KMS-11 (cell line): ENCODE results near the gene DBH.

ENCODE experiments used
- H2AFZ ChIP-seq: fragments of 200-600 bp; sonication (generic); 2 replicates; pipeline ENCODE4 v1.6.1; 2016; ENCODE audit warnings: antibody characterized with exemption, mixed run types, low read depth
- H3K27ac ChIP-seq: fragments of 200-600 bp; sonication (generic); 2 replicates; pipeline ENCODE4 v1.6.1; 2016; ENCODE audit warnings: mild to moderate bottlenecking, mixed run types
- H3K27me3 ChIP-seq: fragments of 200-600 bp; sonication (generic); 2 replicates; pipeline ENCODE4 v1.6.1; 2017; ENCODE audit warnings: mild to moderate bottlenecking, low read depth, mixed run types, moderate library complexity; ENCODE audit not compliant: insufficient read depth
- H3K36me3 ChIP-seq: fragments of 200-600 bp; sonication (generic); 2 replicates; pipeline ENCODE4 v1.6.1; 2017; ENCODE audit warnings: mild to moderate bottlenecking, mixed run types; ENCODE audit not compliant: insufficient read depth
- H3K4me1 ChIP-seq: fragments of 200-600 bp; sonication (generic); 2 replicates; pipeline ENCODE4 v1.6.1; 2016; ENCODE audit warnings: mild to moderate bottlenecking, low read depth, mixed run types; ENCODE audit not compliant: poor library complexity, severe bottlenecking
- H3K4me2 ChIP-seq: fragments of 200-600 bp; sonication (generic); 2 replicates; pipeline ENCODE4 v1.7.0; 2016; ENCODE audit warnings: mild to moderate bottlenecking, mixed run types
- H3K4me3 ChIP-seq: fragments of 200-600 bp; sonication (generic); IDR thresholded peaks from 2 replicates; pipeline ENCODE4 v1.6.1; 2017; ENCODE audit warnings: low read depth, low read length, mixed read lengths; ENCODE audit not compliant: insufficient read depth
- H3K79me2 ChIP-seq: fragments of 200-600 bp; sonication (generic); 2 replicates; pipeline ENCODE4 v1.6.1; 2016; ENCODE audit warnings: low read depth, mixed run types; ENCODE audit not compliant: insufficient read depth
- H3K9ac ChIP-seq: fragments of 200-600 bp; sonication (generic); 2 replicates; pipeline ENCODE4 v1.6.1; 2016; ENCODE audit warnings: mild to moderate bottlenecking, mixed run types
- H4K20me1 ChIP-seq: fragments of 200-600 bp; sonication (generic); 2 replicates; pipeline ENCODE4 v1.6.1; 2016; ENCODE audit warnings: mild to moderate bottlenecking, mixed run types; ENCODE audit not compliant: insufficient read depth
- TF ChIP-seq, protein P1 (sequence below): fragments of 200-600 bp; sonication (generic); conservative IDR thresholded peaks from 2 replicates; pipeline ENCODE4 v1.6.1; 2017; ENCODE audit warnings: low read depth, mild to moderate bottlenecking, antibody characterized with exemption, low read length, moderate library complexity, mixed read lengths

The DBH gene

DNA sequence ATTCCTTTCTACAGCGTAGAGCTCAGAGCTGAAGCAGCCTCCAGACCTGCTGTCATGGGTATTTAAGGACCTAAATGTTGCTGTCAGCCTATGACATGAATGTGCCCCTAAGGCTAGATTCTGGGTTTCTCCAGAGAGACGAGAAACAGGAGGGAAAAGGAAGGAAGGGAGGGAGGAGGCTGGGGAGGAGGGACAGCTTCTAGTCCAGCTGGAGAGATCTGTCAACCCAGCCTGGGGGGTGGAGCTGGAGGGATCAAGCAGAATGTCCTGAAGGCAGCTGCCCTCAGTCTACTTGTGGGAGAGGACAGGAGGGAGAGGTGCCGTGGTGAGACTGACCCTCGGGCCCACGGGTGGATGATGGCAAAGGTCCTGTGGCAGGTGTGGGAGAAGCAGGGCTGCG, 1.1 kb upstream of the DBH start:
- Histone ChIP-seq H4K20me1 (no peaks in the 10 kb centered on the region), H3K27me3 (peaks cover 46% of the 10 kb centered on the region), H3K79me2 (no peaks in the 10 kb centered on the region), H3K9ac (no peak overlapping the region), H3K36me3 (no peaks in the 10 kb centered on the region), H3K4me1 (no peaks in the 10 kb centered on the region), H2AFZ (no peak overlapping the region), H3K27ac (no peak overlapping the region), H3K4me2 (no peak overlapping the region), H3K4me3 (no peak overlapping the region)
- TF ChIP-seq, protein P1, sequence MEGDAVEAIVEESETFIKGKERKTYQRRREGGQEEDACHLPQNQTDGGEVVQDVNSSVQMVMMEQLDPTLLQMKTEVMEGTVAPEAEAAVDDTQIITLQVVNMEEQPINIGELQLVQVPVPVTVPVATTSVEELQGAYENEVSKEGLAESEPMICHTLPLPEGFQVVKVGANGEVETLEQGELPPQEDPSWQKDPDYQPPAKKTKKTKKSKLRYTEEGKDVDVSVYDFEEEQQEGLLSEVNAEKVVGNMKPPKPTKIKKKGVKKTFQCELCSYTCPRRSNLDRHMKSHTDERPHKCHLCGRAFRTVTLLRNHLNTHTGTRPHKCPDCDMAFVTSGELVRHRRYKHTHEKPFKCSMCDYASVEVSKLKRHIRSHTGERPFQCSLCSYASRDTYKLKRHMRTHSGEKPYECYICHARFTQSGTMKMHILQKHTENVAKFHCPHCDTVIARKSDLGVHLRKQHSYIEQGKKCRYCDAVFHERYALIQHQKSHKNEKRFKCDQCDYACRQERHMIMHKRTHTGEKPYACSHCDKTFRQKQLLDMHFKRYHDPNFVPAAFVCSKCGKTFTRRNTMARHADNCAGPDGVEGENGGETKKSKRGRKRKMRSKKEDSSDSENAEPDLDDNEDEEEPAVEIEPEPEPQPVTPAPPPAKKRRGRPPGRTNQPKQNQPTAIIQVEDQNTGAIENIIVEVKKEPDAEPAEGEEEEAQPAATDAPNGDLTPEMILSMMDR, result no peak

DNA sequence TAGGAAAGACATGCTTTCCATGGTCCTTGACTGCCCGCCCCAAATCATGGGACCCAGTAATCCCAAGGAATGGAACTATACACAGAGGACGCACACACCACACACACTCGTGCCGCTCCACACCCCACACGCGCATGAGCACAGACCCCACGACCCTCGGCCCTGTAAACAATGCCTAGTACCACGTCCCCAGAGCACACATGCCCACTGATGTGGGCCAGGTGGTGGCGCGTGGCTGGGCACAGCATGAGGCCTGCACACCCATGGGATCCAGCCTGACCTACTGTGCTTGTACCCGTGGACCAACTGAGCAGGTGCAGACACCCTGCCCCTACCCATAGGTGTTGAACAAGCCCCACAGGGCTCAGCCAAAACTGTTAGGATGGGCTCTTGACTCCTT, 739 bp downstream of the DBH start:
- Histone ChIP-seq H3K4me3 (no peak overlapping the region), H3K79me2 (no peaks in the 10 kb centered on the region), H3K4me2 (no peak overlapping the region), H3K27ac (no peak overlapping the region), H3K4me1 (no peaks in the 10 kb centered on the region), H4K20me1 (no peaks in the 10 kb centered on the region), H2AFZ (no peak overlapping the region), H3K27me3 (peaks cover 59% of the 10 kb centered on the region), H3K36me3 (no peaks in the 10 kb centered on the region), H3K9ac (no peak overlapping the region)
- TF ChIP-seq, protein P1, result no peak

DNA sequence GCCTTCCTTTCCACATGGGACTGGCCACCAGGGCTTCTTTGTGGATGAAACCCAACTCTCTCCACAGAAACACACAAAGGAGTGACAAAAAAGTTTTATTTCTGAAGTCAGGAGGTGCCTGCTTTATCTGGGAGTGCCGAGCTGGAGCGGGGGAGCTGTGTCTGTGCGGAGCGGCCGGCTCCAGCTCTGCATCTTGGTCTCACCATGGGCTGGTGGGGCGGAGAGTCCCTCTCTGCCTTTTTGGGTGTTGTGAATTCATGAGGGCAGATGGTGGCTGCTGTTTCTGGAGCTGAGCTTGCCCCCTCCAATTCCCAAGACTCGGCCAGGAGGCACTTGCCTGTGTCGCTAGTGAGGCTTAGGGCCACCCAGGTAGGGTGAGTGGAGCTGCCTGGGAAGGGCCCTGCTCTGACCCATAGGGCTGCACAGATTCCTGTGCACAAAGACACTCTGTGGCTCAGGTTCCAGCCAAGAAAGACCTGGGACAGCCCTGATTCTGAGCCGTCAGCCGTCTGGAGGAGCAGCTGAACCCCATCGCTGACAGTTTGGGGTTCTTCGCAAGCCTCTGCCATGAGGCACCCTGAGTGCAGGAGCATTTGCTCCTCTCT, 1.4 kb downstream of the DBH start:
- Histone ChIP-seq H3K4me1 (no peaks in the 10 kb centered on the region), H3K36me3 (no peaks in the 10 kb centered on the region), H3K4me2 (no peak overlapping the region), H3K27ac (no peak overlapping the region), H3K79me2 (no peaks in the 10 kb centered on the region), H4K20me1 (no peaks in the 10 kb centered on the region), H3K4me3 (no peak overlapping the region), H2AFZ (no peak overlapping the region), H3K27me3 (peaks cover 57% of the 10 kb centered on the region), H3K9ac (no peak overlapping the region)
- TF ChIP-seq, protein P1, result no peak

DNA sequence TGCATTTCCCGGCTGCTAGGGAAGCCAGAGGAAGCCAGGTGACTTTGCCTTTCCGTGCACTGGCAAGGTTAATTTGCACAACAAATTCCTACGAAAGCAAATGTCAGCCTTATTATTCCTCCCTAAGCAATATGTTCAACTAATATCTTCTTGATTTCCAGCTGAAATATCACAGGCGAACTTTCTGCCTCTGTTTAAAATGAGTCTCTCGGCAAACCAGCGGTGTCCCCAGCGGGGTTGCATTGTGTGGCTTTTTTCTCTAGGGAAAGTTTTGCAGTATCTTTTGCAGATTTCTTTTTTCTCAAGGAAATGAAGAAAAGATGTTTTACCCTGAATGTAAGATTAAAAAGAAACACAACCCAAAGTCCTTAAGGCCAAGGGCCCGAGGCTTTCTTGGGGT, 1.9 kb downstream of the DBH start:
- H3K4me3 ChIP-seq, result no peak overlapping the region
- TF ChIP-seq, protein P1, result no peak
- no peak overlapping the region for H3K4me2 ChIP-seq
- H3K27ac ChIP-seq, result no peak overlapping the region
- H3K27me3 ChIP-seq, result peaks cover 63% of the 10 kb centered on the region
- no peaks in the 10 kb centered on the region for H3K36me3 ChIP-seq
- H3K9ac ChIP-seq, result no peak overlapping the region
- no peaks in the 10 kb centered on the region for H3K79me2 ChIP-seq
- H4K20me1 ChIP-seq, result no peaks in the 10 kb centered on the region
- H3K4me1 ChIP-seq, result no peaks in the 10 kb centered on the region
- H2AFZ ChIP-seq, result no peak overlapping the region
